GM23338 (cell line): ENCODE measurements around the gene ULK4. TPM values are rescaled to one million over a fixed set of nuclear protein-coding genes. Genes with fewer than 3 reads are reported as not detected.

Experiments
- ATAC-seq: fragments of 200-7000 bp; cut with Tn5 transposase; 3 replicates; pipeline ENCODE4 v1.9.1; 2020
- DNase-seq: peaks from one replicate; pipeline ENCODE4 v3.0.0-alpha.2; 2015; ENCODE audit warnings: low spot score
- H2AFZ ChIP-seq: fragments of 200-600 bp; sonication (generic); 2 replicates; pipeline ENCODE4 v1.8.0; 2016; ENCODE audit warnings: antibody characterized with exemption, mild to moderate bottlenecking, moderate library complexity
- H3F3A ChIP-seq: fragments of 200-600 bp; sonication (generic); replicated peaks from 2 replicates; pipeline ENCODE4 v1.8.0; 2017; ENCODE audit warnings: antibody characterized with exemption, mixed run types, low read depth
- H3K27ac ChIP-seq: fragments of 200-600 bp; sonication (generic); 2 replicates; pipeline ENCODE4 v1.6.1; 2016; ENCODE audit warnings: low read depth
- H3K27me3 ChIP-seq: fragments of 200-600 bp; sonication (generic); 2 replicates; pipeline ENCODE4 v1.8.0; 2016; ENCODE audit warnings: mild to moderate bottlenecking, mixed run types, moderate library complexity; ENCODE audit not compliant: insufficient read depth
- H3K36me3 ChIP-seq: fragments of 200-600 bp; sonication (generic); 2 replicates; pipeline ENCODE4 v1.8.0; 2016; ENCODE audit warnings: mild to moderate bottlenecking; ENCODE audit not compliant: insufficient read depth
- H3K4me1 ChIP-seq: fragments of 200-600 bp; sonication (generic); 2 replicates; pipeline ENCODE4 v1.8.0; 2016; ENCODE audit warnings: mild to moderate bottlenecking, moderate library complexity; ENCODE audit not compliant: insufficient read depth
- H3K4me2 ChIP-seq: fragments of 200-600 bp; sonication (generic); 2 replicates; pipeline ENCODE4 v1.7.1; 2017; ENCODE audit warnings: mixed run types
- H3K4me3 ChIP-seq: fragments of 200-600 bp; sonication (generic); 2 replicates; pipeline ENCODE4 v1.6.1; 2016; ENCODE audit warnings: mixed run types
- H3K79me2 ChIP-seq: fragments of 200-600 bp; sonication (generic); replicated peaks from 2 replicates; pipeline ENCODE4 v1.8.0; 2017; ENCODE audit warnings: mild to moderate bottlenecking; ENCODE audit not compliant: insufficient read depth
- H3K9me2 ChIP-seq: fragments of 200-600 bp; sonication (generic); 2 replicates; pipeline ENCODE4 v1.8.0; 2017; ENCODE audit not compliant: insufficient read depth
- H4K20me1 ChIP-seq: fragments of 200-600 bp; sonication (generic); replicated peaks from 2 replicates; pipeline ENCODE4 v1.8.0; 2017; ENCODE audit warnings: mild to moderate bottlenecking; ENCODE audit not compliant: insufficient read depth
- H3K27ac Mint-ChIP-seq: 2 replicates; pipeline ENCODE4 v1.8.0; 2020; ENCODE audit warnings: inconsistent platforms, mild to moderate bottlenecking, moderate library complexity, mixed read lengths
- H3K27me3 Mint-ChIP-seq: 3 replicates; pipeline ENCODE4 v1.8.0; 2022; ENCODE audit warnings: low read depth, mild to moderate bottlenecking, moderate library complexity, mixed read lengths, inconsistent platforms; ENCODE audit not compliant: insufficient read depth, poor library complexity
- H3K36me3 Mint-ChIP-seq: 3 replicates; pipeline ENCODE4 v1.8.0; 2021; ENCODE audit warnings: low read depth, mild to moderate bottlenecking, inconsistent platforms, moderate library complexity, mixed read lengths
- H3K4me1 Mint-ChIP-seq: 3 replicates; pipeline ENCODE4 v1.8.0; 2020; ENCODE audit warnings: mild to moderate bottlenecking, inconsistent platforms, mixed read lengths
- H3K4me3 Mint-ChIP-seq: 3 replicates; pipeline ENCODE4 v1.8.0; 2021; ENCODE audit warnings: moderate library complexity, mild to moderate bottlenecking, inconsistent platforms, mixed read lengths
- H3K9me3 Mint-ChIP-seq: 3 replicates; pipeline ENCODE4 v1.8.0; 2020; ENCODE audit warnings: moderate library complexity, mild to moderate bottlenecking, inconsistent platforms, mixed read lengths
- CREB1 ChIP-seq: fragments of 250-450 bp; sonication (Bioruptor Pico); IDR thresholded peaks from 2 replicates; pipeline ENCODE4 v1.5.0; 2020; ENCODE audit warnings: low read depth, mild to moderate bottlenecking, moderate library complexity
- CTCF ChIP-seq, 2 experiments: fragments of 200-600 bp in 1 of 2; sonication (generic) in 1 of 2; conservative IDR thresholded peaks; 2 replicates each; pipeline versions ENCODE4 v1.5.1 to v1.6.1; 2016 to 2017; ENCODE audit warnings: antibody characterized with exemption in 2 of 2, low read depth in 2 of 2, mild to moderate bottlenecking in 2 of 2, moderate library complexity in 1 of 2
- ETS1 ChIP-seq: IDR thresholded peaks from 2 replicates; pipeline ENCODE4 v1.6.1; 2016; ENCODE audit warnings: antibody characterized with exemption
- EZH2 ChIP-seq: fragments of 200-600 bp; sonication (generic); IDR thresholded peaks from one replicate; pipeline ENCODE4 v1.8.0; 2017; ENCODE audit warnings: antibody characterized with exemption, mild to moderate bottlenecking, low read depth; ENCODE audit not compliant: unreplicated experiment
- EZH2phosphoT487 ChIP-seq: fragments of 200-600 bp; sonication (generic); IDR thresholded peaks from one replicate; pipeline ENCODE4 v1.8.1; 2018; ENCODE audit warnings: antibody characterized with exemption; ENCODE audit not compliant: unreplicated experiment
- JUNB ChIP-seq: IDR thresholded peaks from one replicate; pipeline ENCODE4 v1.6.1; 2016; ENCODE audit warnings: antibody characterized with exemption; ENCODE audit not compliant: unreplicated experiment
- NANOG ChIP-seq: IDR thresholded peaks from 2 replicates; pipeline ENCODE4 v1.6.1; 2016; ENCODE audit warnings: antibody characterized with exemption, borderline replicate concordance
- POLR2AphosphoS5 ChIP-seq: IDR thresholded peaks from 2 replicates; pipeline ENCODE4 v1.6.1; 2016; ENCODE audit warnings: antibody characterized with exemption, low read depth
- REST ChIP-seq: IDR thresholded peaks from one replicate; pipeline ENCODE4 v1.6.1; 2018; ENCODE audit warnings: antibody characterized with exemption; ENCODE audit not compliant: unreplicated experiment
- STAT1 ChIP-seq: IDR thresholded peaks from one replicate; pipeline ENCODE4 v1.6.1; 2016; ENCODE audit warnings: antibody characterized with exemption; ENCODE audit not compliant: unreplicated experiment
- ZNF114 ChIP-seq: fragments of 250-450 bp; sonication (Bioruptor Pico); IDR thresholded peaks from 2 replicates; pipeline ENCODE4 v1.5.0; 2020; ENCODE audit warnings: mild to moderate bottlenecking, moderate library complexity
- ZNF331 ChIP-seq: fragments of 250-450 bp; sonication (Bioruptor Pico); IDR thresholded peaks from 2 replicates; pipeline ENCODE4 v1.5.0; 2020; ENCODE audit warnings: low read depth, mild to moderate bottlenecking, moderate library complexity
- ZNF462 ChIP-seq: fragments of 250-450 bp; sonication (Bioruptor Pico); IDR thresholded peaks from 2 replicates; pipeline ENCODE4 v1.5.0; 2020; ENCODE audit warnings: mild to moderate bottlenecking, moderate library complexity
- polyA plus RNA-seq: library from polyadenylated mRNA; unstranded; fragments of >200 nt; fragmentation: Nextera tagmentation; extraction: Ambion mirVana; gene quantifications from 2 replicates; pipeline ENCODE4 v1.2.1, GENCODE V29; 2016
- total RNA-seq: library from RNA; depleted of rRNA; stranded (reverse); fragments of >200 nt; shearing (Covaris generic); gene quantifications from 2 replicates; pipeline ENCODE4 v1.2.3, GENCODE V29; 2014

Gene ULK4
- total and polyA plus RNA-seq, 2 experiments from 2014 or later: 20.8 to 41.4 TPM

- Histone ChIP-seq H3K79me2 (no peaks in the 10 kb centered on the region), H3K27ac (no peak overlapping the region), H3K4me2 (no peak overlapping the region), H3K27me3 (no peaks in the 10 kb centered on the region), H3F3A (no peaks in the 10 kb centered on the region), H3K9me2 (peaks cover 7% of the 10 kb centered on the region; the same call in 1 of the 2 replicates), H2AFZ (no peak overlapping the region), H4K20me1 (no peaks in the 10 kb centered on the region; the same call in 1 of the 2 replicates), H3K4me3 (no peak overlapping the region), H3K36me3 (no peaks in the 10 kb centered on the region), H3K4me1 (peaks cover 5% of the 10 kb centered on the region)
- Mint-ChIP-seq H3K4me1 (peaks cover 19% of the 10 kb centered on the region), H3K27ac (no peak overlapping the region), H3K36me3 (peaks cover 3% of the 10 kb centered on the region; the same call in 2 of the 3 replicates), H3K4me3 (no peak overlapping the region), H3K27me3 (peaks cover 6% of the 10 kb centered on the region), H3K9me3 (no peaks in the 10 kb centered on the region; the same call in 2 of the 3 replicates)
- DNase-seq (no peak), ATAC-seq (no peak)
- TF ChIP-seq CTCF (conservative IDR thresholded peaks at IDR 0.05; ENCODE audit: low read depth in 2 of 2) (no peak; a peak in 1 of 4 replicates), REST (no peak), ETS1 (no peak), JUNB (no peak), ZNF114 (CRISPR knock-in tag) (no peak), CREB1 (CRISPR knock-in tag) (no peak), POLR2AphosphoS5 (no peak), NANOG (no peak), ZNF462 (CRISPR knock-in tag) (no peak), ZNF331 (CRISPR knock-in tag) (no peak), STAT1 (no peak), EZH2 (no peak), EZH2phosphoT487 (no peak)
These were observed 276.8 kb downstream of the ULK4 start for GRCh38 chr3:41684797-41685735.
